Activated CD8-positive, alpha-beta memory T cell treated with anti-CD3 and anti-CD28 coated beads for 48 hours (primary cell): ENCODE measurements around the gene ACVRL1.
"Not testable (repeated sequence)": the region's sequence is repeated elsewhere in the genome, so short reads cannot be mapped to it uniquely, and the experiment has no call there.

Source experiments
- DNase-seq, 3 experiments: peaks; one replicate each; pipeline ENCODE4 v3.0.0-alpha.2; 2020; ENCODE audit warnings: low read depth in 2 of 3, low spot score in 2 of 3

ACVRL1 gene

GRCh38 chr12:51874000-51874399, 33.3 kb upstream of the ACVRL1 start:
- DNase-seq: no peak

- DNase-seq: no peak
Measured at GRCh38 chr12:51874486-51874885, 32.8 kb upstream of the ACVRL1 start.

- no peak for DNase-seq
Measured at GRCh38 chr12:51879102-51879501, 28.2 kb upstream of the ACVRL1 start.

GRCh38 chr12:51883295-51883694, 24.0 kb upstream of the ACVRL1 start:
- DNase-seq: no peak

GRCh38 chr12:51883998-51884675, 23.2 kb upstream of the ACVRL1 start:
- no peak for DNase-seq

GRCh38 chr12:51884676-51885229, 22.6 kb upstream of the ACVRL1 start:
- DNase-seq: no peak

GRCh38 chr12:51885294-51886020, 21.8 kb upstream of the ACVRL1 start:
- not testable (repeated sequence) for DNase-seq

- no peak for DNase-seq
Measured at GRCh38 chr12:51886021-51886710, 21.1 kb upstream of the ACVRL1 start.

GRCh38 chr12:51887476-51888315, 19.6 kb upstream of the ACVRL1 start, which contains the start of gene ANKRD33:
Gene ANKRD33, plus strand, starts transcription at chr12:51888103. Its CDS starts 84 bp downstream, at chr12:51888187.
- DNase-seq: no peak

GRCh38 chr12:51888316-51889215, 18.7 kb upstream of the ACVRL1 start:
- DNase-seq: no peak

- no peak for DNase-seq
Measured at GRCh38 chr12:51889216-51890132, 17.8 kb upstream of the ACVRL1 start.

GRCh38 chr12:51890133-51890464, 17.2 kb upstream of the ACVRL1 start:
- DNase-seq: no peak

GRCh38 chr12:51890511-51891171, 16.7 kb upstream of the ACVRL1 start:
- DNase-seq: no peak

GRCh38 chr12:51891843-51892242, 15.5 kb upstream of the ACVRL1 start:
- DNase-seq: no peak

GRCh38 chr12:51893786-51894185, 13.5 kb upstream of the ACVRL1 start:
- no peak for DNase-seq

GRCh38 chr12:51895378-51896135, 11.7 kb upstream of the ACVRL1 start:
- DNase-seq: no peak

GRCh38 chr12:51896236-51896635, 11.1 kb upstream of the ACVRL1 start:
- no peak for DNase-seq

- no peak for DNase-seq
Measured at GRCh38 chr12:51897181-51897580, 10.1 kb upstream of the ACVRL1 start.
